Measurements from ENCODE around the gene STRADB.
A peak's percentile ranks its signal among the peaks of the same experiment; 100 is the strongest.

STRADB gene

DNA sequence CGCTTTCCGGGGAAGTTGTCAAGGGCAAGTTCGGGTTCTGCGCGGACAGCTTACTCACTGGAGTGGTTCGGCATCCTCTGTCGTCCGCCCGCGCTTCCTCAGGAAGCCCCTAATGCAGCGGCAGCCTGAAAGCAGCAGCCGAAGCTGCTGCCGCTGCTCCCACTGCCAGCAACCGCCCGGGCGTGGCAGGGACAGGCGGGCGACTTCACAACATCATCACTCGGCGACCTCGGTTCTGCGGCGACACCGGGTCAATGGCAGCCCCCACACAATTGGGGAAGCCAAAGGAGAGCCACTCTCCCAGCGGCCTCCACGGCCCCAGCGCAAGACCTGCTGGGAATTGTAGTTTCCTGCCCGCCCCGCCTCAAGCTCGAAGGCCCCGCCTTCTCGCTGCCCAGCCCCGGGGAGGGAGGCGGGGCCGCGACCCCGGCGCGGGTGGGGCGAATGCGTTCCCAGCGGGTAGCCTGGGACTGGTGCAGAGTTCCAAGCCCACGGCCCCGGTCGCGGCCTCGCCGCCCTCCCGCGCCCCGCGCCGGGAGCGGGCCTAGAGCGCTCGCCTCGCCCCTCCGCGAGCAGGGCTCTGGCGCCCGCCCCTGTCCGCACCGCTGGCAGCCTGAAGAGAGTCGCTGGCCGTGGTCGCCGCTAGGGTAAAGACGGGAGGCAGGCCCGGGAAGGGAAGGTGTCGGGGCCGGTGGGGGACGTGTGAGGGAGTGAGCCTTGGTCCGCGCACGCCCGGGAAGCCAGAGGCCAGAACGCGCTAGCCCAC, at the start of gene STRADB, which contains the start of gene TRAK2 (continued):
- no peak for TF ChIP-seq ZNF514 (tag by site-specific recombination; IDR thresholded peaks at IDR 0.05)
- TF ChIP-seq ZNF335 (tag by site-specific recombination; conservative IDR thresholded peaks at IDR 0.05): peak; percentile 96
- TF ChIP-seq ZNF548 (tag by site-specific recombination; IDR thresholded peaks at IDR 0.05): no peak
- TF ChIP-seq ZNF274 (IDR thresholded peaks at IDR 0.05; ENCODE audit: low read length): no peak
- TF ChIP-seq ZNF274 (tag by site-specific recombination; IDR thresholded peaks at IDR 0.05; ENCODE audit: borderline replicate concordance): no peak
- no peak for TF ChIP-seq ZBTB7A (tag by site-specific recombination; IDR thresholded peaks at IDR 0.05; ENCODE audit: low read depth)
- 0 out of 2 replicates have a peak, but pooled peaks have one; percentile 30 for TF ChIP-seq HOXD13 (CRISPR knock-in tag; IDR thresholded peaks at IDR 0.05; ENCODE audit: borderline replicate concordance)
- TF ChIP-seq, protein P1, sequence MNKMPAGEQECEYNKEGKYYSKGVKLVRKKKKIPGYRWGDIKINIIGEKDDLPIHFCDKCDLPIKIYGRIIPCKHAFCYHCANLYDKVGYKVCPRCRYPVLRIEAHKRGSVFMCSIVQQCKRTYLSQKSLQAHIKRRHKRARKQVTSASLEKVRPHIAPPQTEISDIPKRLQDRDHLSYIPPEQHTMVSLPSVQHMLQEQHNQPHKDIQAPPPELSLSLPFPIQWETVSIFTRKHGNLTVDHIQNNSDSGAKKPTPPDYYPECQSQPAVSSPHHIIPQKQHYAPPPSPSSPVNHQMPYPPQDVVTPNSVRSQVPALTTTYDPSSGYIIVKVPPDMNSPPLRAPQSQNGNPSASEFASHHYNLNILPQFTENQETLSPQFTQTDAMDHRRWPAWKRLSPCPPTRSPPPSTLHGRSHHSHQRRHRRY (tag by site-specific recombination; IDR thresholded peaks at IDR 0.05): no peak
- no peak for TF ChIP-seq KLF16 (tag by site-specific recombination; IDR thresholded peaks at IDR 0.05)
- TF ChIP-seq, protein P2, sequence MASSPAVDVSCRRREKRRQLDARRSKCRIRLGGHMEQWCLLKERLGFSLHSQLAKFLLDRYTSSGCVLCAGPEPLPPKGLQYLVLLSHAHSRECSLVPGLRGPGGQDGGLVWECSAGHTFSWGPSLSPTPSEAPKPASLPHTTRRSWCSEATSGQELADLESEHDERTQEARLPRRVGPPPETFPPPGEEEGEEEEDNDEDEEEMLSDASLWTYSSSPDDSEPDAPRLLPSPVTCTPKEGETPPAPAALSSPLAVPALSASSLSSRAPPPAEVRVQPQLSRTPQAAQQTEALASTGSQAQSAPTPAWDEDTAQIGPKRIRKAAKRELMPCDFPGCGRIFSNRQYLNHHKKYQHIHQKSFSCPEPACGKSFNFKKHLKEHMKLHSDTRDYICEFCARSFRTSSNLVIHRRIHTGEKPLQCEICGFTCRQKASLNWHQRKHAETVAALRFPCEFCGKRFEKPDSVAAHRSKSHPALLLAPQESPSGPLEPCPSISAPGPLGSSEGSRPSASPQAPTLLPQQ (tag by site-specific recombination; IDR thresholded peaks at IDR 0.05): no peak; the same call in 1 of the 2 replicates
- TF ChIP-seq ZFP69B (tag by site-specific recombination; IDR thresholded peaks at IDR 0.05): no peak
- no peak for TF ChIP-seq ZNF777 (tag by site-specific recombination; IDR thresholded peaks at IDR 0.05; ENCODE audit: borderline replicate concordance)
- TF ChIP-seq ZNF324 (tag by site-specific recombination; IDR thresholded peaks at IDR 0.05): 0 out of 2 replicates have a peak, but pooled peaks have one; percentile 64
- TF ChIP-seq KLF10 (tag by site-specific recombination; IDR thresholded peaks at IDR 0.05): peak; percentile 65
- no peak for TF ChIP-seq GLIS2 (tag by site-specific recombination; IDR thresholded peaks at IDR 0.05)
- TF ChIP-seq ZNF140 (tag by site-specific recombination; IDR thresholded peaks at IDR 0.05): no peak
- no peak for TF ChIP-seq ZNF404 (tag by site-specific recombination; IDR thresholded peaks at IDR 0.05)
- TF ChIP-seq, protein P3, sequence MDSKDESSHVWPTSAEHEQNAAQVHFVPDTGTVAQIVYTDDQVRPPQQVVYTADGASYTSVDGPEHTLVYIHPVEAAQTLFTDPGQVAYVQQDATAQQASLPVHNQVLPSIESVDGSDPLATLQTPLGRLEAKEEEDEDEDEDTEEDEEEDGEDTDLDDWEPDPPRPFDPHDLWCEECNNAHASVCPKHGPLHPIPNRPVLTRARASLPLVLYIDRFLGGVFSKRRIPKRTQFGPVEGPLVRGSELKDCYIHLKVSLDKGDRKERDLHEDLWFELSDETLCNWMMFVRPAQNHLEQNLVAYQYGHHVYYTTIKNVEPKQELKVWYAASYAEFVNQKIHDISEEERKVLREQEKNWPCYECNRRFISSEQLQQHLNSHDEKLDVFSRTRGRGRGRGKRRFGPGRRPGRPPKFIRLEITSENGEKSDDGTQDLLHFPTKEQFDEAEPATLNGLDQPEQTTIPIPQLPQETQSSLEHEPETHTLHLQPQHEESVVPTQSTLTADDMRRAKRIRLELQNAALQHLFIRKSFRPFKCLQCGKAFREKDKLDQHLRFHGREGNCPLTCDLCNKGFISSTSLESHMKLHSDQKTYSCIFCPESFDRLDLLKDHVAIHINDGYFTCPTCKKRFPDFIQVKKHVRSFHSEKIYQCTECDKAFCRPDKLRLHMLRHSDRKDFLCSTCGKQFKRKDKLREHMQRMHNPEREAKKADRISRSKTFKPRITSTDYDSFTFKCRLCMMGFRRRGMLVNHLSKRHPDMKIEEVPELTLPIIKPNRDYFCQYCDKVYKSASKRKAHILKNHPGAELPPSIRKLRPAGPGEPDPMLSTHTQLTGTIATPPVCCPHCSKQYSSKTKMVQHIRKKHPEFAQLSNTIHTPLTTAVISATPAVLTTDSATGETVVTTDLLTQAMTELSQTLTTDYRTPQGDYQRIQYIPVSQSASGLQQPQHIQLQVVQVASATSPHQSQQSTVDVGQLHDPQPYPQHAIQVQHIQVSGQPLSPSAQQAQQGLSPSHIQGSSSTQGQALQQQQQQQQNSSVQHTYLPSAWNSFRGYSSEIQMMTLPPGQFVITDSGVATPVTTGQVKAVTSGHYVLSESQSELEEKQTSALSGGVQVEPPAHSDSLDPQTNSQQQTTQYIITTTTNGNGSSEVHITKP (tag by site-specific recombination; IDR thresholded peaks at IDR 0.05): peak; percentile 71
- no peak for TF ChIP-seq ZNF426 (tag by site-specific recombination; IDR thresholded peaks at IDR 0.05)
- no peak for TF ChIP-seq ZNF266 (tag by site-specific recombination; IDR thresholded peaks at IDR 0.05; ENCODE audit: low read depth)
- peak; percentile 53; the same call in 1 of the 2 replicates for TF ChIP-seq ZNF2 (tag by site-specific recombination; IDR thresholded peaks at IDR 0.05)
- no peak for TF ChIP-seq ZNF416 (tag by site-specific recombination; IDR thresholded peaks at IDR 0.05)
- TF ChIP-seq, protein P4, sequence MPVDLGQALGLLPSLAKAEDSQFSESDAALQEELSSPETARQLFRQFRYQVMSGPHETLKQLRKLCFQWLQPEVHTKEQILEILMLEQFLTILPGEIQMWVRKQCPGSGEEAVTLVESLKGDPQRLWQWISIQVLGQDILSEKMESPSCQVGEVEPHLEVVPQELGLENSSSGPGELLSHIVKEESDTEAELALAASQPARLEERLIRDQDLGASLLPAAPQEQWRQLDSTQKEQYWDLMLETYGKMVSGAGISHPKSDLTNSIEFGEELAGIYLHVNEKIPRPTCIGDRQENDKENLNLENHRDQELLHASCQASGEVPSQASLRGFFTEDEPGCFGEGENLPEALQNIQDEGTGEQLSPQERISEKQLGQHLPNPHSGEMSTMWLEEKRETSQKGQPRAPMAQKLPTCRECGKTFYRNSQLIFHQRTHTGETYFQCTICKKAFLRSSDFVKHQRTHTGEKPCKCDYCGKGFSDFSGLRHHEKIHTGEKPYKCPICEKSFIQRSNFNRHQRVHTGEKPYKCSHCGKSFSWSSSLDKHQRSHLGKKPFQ (tag by site-specific recombination; IDR thresholded peaks at IDR 0.05): no peak
- TF ChIP-seq ZNF138 (tag by site-specific recombination; IDR thresholded peaks at IDR 0.05; ENCODE audit: borderline replicate concordance): no peak
- no peak for TF ChIP-seq ZNF768 (tag by site-specific recombination; IDR thresholded peaks at IDR 0.05)
- TF ChIP-seq ZNF624 (tag by site-specific recombination; IDR thresholded peaks at IDR 0.05): no peak
- peak; percentile 90 for TF ChIP-seq KLF1 (tag by site-specific recombination; IDR thresholded peaks at IDR 0.05)
- TF ChIP-seq KLF8 (tag by site-specific recombination; IDR thresholded peaks at IDR 0.05): peak; percentile 99
- TF ChIP-seq ZNF664 (tag by site-specific recombination; IDR thresholded peaks at IDR 0.05): no peak
- no peak for TF ChIP-seq ZNF623 (tag by site-specific recombination; IDR thresholded peaks at IDR 0.05)
- no peak for TF ChIP-seq ZNF791 (tag by site-specific recombination; IDR thresholded peaks at IDR 0.05)
- peak; percentile 43; the same call in 1 of the 2 replicates for TF ChIP-seq ZBTB8A (tag by site-specific recombination; IDR thresholded peaks at IDR 0.05)
